GM19099 (cell line): ENCODE measurements around the gene MRGPRD.

Experiments used
- POLR2A ChIP-seq: IDR thresholded peaks from 3 replicates; pipeline ENCODE4 v1.6.1; 2011; ENCODE audit warnings: low read depth; ENCODE audit not compliant: insufficient read length; ENCODE audit errors: extremely low read depth

MRGPRD gene

GRCh38 chr11:68965901-68966853 is 14.6 kb downstream of the MRGPRD start:
- no peak for TF ChIP-seq POLR2A

GRCh38 chr11:68963779-68964178 is 17.0 kb downstream of the MRGPRD start:
- TF ChIP-seq POLR2A: no peak

GRCh38 chr11:68962527-68963250 is 18.1 kb downstream of the MRGPRD start:
- no peak for TF ChIP-seq POLR2A

- TF ChIP-seq POLR2A: no peak
Measured at GRCh38 chr11:68961245-68961644, 19.5 kb downstream of the MRGPRD start.

GRCh38 chr11:68960294-68961071 is 20.3 kb downstream of the MRGPRD start:
- no peak for TF ChIP-seq POLR2A

- TF ChIP-seq POLR2A: no peak
Measured at GRCh38 chr11:68959465-68960293, 21.1 kb downstream of the MRGPRD start.

GRCh38 chr11:68958211-68958610 is 22.6 kb downstream of the MRGPRD start:
- TF ChIP-seq POLR2A: no peak

GRCh38 chr11:68956547-68957254 is 24.1 kb downstream of the MRGPRD start:
- TF ChIP-seq POLR2A: no peak

- TF ChIP-seq POLR2A: no peak
Measured at GRCh38 chr11:68956142-68956541, 24.6 kb downstream of the MRGPRD start.

GRCh38 chr11:68955607-68955958 is 25.2 kb downstream of the MRGPRD start:
- no peak for TF ChIP-seq POLR2A

GRCh38 chr11:68954836-68955606 is 25.8 kb downstream of the MRGPRD start:
- TF ChIP-seq POLR2A: no peak

GRCh38 chr11:68950762-68951161 is 30.0 kb downstream of the MRGPRD start:
- no peak for TF ChIP-seq POLR2A

GRCh38 chr11:68950270-68950669 is 30.5 kb downstream of the MRGPRD start:
- TF ChIP-seq POLR2A: no peak
